HepG2 (cell line): ENCODE measurements around the gene RPS6KC1. TPM values are rescaled to one million over a fixed set of nuclear protein-coding genes. Genes with fewer than 3 reads are reported as not detected.

Source experiments
- ARID3A ChIP-seq: IDR thresholded peaks from 2 replicates; pipeline ENCODE4 v1.6.1; 2012; ENCODE audit warnings: low read depth, low read length, improper control_type of control experiment
- BRCA1 ChIP-seq: sonication (generic); formaldehyde crosslinking; IDR thresholded peaks from 2 replicates; pipeline ENCODE4 v1.4.0; 2020; ENCODE audit warnings: missing genetic modification reagents
- MEIS2 ChIP-seq: sonication (generic); formaldehyde crosslinking; IDR thresholded peaks from 2 replicates; pipeline ENCODE4 v1.9.0; 2021; ENCODE audit warnings: mild to moderate bottlenecking, missing genetic modification reagents
- MIXL1 ChIP-seq: IDR thresholded peaks from 2 replicates; pipeline ENCODE4 v1.6.1; 2016
- POLR2G ChIP-seq: fragments of 200-400 bp; formaldehyde crosslinking; IDR thresholded peaks from 2 replicates; pipeline ENCODE4 v1.6.1; 2018; ENCODE audit warnings: mild to moderate bottlenecking, low read depth, low read length, moderate library complexity
- PRPF4 ChIP-seq: fragments of 200-400 bp; formaldehyde crosslinking; IDR thresholded peaks from 2 replicates; pipeline ENCODE4 v1.6.1; 2016; ENCODE audit warnings: low read length, low read depth; ENCODE audit not compliant: poor library complexity, severe bottlenecking
- SAP130 ChIP-seq: IDR thresholded peaks from 2 replicates; pipeline ENCODE4 v1.6.1; 2016; ENCODE audit warnings: low read depth
- SNAPC4 ChIP-seq: sonication (generic); formaldehyde crosslinking; IDR thresholded peaks from 2 replicates; pipeline ENCODE4 v1.4.0; 2020; ENCODE audit warnings: mild to moderate bottlenecking, missing genetic modification reagents
- ZNF576 ChIP-seq: sonication (generic); formaldehyde crosslinking; IDR thresholded peaks from 2 replicates; pipeline ENCODE4 v1.4.0; 2020; ENCODE audit warnings: mild to moderate bottlenecking, missing genetic modification reagents
- polyA plus RNA-seq, 8 experiments: library from polyadenylated mRNA; depleted of rRNA in 3 of 8; stranded (reverse) in 7 of 8; unstranded in 1 of 8; fragments of >200 nt; fragmentation: Illumina TruSeq in 4 of 8; extraction: Trizol in 4 of 8; gene quantifications; 2 replicates each; pipeline versions ENCODE4 v1.2.1 to v1.2.3, GENCODE V29; 2011 to 2016; ENCODE audit warnings: low read depth in 4 of 8, missing spikeins in 1 of 8, mixed read lengths in 1 of 8; ENCODE audit not compliant: insufficient read depth in 1 of 8
- total RNA-seq, 5 experiments: library from RNA; depleted of rRNA; stranded (reverse); fragments of >200 nt; fragmentation: Illumina TruSeq; extraction: Trizol; gene quantifications; 2 replicates each; pipeline ENCODE4 v1.2.3, GENCODE V29; 2016; ENCODE audit warnings: low read depth in 1 of 5
- TF ChIP-seq, protein P1 (sequence below): sonication (generic); formaldehyde crosslinking; IDR thresholded peaks from 2 replicates; pipeline ENCODE4; 2020; ENCODE audit warnings: missing genetic modification reagents, mild to moderate bottlenecking, borderline replicate concordance
- TF ChIP-seq, protein P2 (sequence below): IDR thresholded peaks from 2 replicates; pipeline ENCODE4 v1.6.1; 2016; ENCODE audit warnings: control low read depth
- TF ChIP-seq, protein P3 (sequence below): IDR thresholded peaks from 2 replicates; pipeline ENCODE4 v1.6.1; 2016; ENCODE audit warnings: low read depth, control low read depth

The RPS6KC1 gene
- total and polyA plus RNA-seq, 2 of the 13 experiments (the other 11 are each of a cell fraction or from before 2014, with no cell fraction given) = 11.0 to 25.2 TPM

- TF ChIP-seq, protein P1, sequence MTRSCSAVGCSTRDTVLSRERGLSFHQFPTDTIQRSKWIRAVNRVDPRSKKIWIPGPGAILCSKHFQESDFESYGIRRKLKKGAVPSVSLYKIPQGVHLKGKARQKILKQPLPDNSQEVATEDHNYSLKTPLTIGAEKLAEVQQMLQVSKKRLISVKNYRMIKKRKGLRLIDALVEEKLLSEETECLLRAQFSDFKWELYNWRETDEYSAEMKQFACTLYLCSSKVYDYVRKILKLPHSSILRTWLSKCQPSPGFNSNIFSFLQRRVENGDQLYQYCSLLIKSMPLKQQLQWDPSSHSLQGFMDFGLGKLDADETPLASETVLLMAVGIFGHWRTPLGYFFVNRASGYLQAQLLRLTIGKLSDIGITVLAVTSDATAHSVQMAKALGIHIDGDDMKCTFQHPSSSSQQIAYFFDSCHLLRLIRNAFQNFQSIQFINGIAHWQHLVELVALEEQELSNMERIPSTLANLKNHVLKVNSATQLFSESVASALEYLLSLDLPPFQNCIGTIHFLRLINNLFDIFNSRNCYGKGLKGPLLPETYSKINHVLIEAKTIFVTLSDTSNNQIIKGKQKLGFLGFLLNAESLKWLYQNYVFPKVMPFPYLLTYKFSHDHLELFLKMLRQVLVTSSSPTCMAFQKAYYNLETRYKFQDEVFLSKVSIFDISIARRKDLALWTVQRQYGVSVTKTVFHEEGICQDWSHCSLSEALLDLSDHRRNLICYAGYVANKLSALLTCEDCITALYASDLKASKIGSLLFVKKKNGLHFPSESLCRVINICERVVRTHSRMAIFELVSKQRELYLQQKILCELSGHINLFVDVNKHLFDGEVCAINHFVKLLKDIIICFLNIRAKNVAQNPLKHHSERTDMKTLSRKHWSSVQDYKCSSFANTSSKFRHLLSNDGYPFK (CRISPR knock-in tag) = no peak
- TF ChIP-seq ARID3A (peak; percentile 87), SNAPC4 (no peak), MEIS2 (CRISPR knock-in tag) (no peak), BRCA1 (no peak), ZNF576 (CRISPR knock-in tag) (no peak), SAP130 (peak; percentile 29; the same call in 1 of the 2 replicates), MIXL1 (CRISPR knock-in tag) (peak; percentile 92), PRPF4 (no peak), POLR2G (no peak)
- TF ChIP-seq, protein P2, sequence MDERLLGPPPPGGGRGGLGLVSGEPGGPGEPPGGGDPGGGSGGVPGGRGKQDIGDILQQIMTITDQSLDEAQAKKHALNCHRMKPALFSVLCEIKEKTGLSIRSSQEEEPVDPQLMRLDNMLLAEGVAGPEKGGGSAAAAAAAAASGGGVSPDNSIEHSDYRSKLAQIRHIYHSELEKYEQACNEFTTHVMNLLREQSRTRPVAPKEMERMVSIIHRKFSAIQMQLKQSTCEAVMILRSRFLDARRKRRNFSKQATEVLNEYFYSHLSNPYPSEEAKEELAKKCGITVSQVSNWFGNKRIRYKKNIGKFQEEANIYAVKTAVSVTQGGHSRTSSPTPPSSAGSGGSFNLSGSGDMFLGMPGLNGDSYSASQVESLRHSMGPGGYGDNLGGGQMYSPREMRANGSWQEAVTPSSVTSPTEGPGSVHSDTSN (CRISPR knock-in tag) = no peak
- TF ChIP-seq, protein P3, sequence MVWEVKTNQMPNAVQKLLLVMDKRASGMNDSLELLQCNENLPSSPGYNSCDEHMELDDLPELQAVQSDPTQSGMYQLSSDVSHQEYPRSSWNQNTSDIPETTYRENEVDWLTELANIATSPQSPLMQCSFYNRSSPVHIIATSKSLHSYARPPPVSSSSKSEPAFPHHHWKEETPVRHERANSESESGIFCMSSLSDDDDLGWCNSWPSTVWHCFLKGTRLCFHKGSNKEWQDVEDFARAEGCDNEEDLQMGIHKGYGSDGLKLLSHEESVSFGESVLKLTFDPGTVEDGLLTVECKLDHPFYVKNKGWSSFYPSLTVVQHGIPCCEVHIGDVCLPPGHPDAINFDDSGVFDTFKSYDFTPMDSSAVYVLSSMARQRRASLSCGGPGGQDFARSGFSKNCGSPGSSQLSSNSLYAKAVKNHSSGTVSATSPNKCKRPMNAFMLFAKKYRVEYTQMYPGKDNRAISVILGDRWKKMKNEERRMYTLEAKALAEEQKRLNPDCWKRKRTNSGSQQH (CRISPR knock-in tag) = no peak
Measured at GRCh38 chr1:213276236-213276635, 225.2 kb downstream of the RPS6KC1 start (continued).
